ENCODE results near the gene DNAH3.
"Not testable (repeated sequence)": the region's sequence is repeated elsewhere in the genome, so short reads cannot be mapped to it uniquely, and the experiment has no call there.

Gene DNAH3, protein sequence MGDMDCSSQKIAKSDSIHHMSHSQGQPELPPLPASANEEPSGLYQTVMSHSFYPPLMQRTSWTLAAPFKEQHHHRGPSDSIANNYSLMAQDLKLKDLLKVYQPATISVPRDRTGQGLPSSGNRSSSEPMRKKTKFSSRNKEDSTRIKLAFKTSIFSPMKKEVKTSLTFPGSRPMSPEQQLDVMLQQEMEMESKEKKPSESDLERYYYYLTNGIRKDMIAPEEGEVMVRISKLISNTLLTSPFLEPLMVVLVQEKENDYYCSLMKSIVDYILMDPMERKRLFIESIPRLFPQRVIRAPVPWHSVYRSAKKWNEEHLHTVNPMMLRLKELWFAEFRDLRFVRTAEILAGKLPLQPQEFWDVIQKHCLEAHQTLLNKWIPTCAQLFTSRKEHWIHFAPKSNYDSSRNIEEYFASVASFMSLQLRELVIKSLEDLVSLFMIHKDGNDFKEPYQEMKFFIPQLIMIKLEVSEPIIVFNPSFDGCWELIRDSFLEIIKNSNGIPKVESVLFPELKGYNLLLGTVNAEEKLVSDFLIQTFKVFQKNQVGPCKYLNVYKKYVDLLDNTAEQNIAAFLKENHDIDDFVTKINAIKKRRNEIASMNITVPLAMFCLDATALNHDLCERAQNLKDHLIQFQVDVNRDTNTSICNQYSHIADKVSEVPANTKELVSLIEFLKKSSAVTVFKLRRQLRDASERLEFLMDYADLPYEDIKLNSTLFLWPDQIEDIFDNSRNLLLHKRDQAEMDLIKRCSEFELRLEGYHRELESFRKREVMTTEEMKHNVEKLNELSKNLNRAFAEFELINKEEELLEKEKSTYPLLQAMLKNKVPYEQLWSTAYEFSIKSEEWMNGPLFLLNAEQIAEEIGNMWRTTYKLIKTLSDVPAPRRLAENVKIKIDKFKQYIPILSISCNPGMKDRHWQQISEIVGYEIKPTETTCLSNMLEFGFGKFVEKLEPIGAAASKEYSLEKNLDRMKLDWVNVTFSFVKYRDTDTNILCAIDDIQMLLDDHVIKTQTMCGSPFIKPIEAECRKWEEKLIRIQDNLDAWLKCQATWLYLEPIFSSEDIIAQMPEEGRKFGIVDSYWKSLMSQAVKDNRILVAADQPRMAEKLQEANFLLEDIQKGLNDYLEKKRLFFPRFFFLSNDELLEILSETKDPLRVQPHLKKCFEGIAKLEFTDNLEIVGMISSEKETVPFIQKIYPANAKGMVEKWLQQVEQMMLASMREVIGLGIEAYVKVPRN (N-terminal part only)
- total RNA-seq = 0 reads per million in 2 experiments

DNA sequence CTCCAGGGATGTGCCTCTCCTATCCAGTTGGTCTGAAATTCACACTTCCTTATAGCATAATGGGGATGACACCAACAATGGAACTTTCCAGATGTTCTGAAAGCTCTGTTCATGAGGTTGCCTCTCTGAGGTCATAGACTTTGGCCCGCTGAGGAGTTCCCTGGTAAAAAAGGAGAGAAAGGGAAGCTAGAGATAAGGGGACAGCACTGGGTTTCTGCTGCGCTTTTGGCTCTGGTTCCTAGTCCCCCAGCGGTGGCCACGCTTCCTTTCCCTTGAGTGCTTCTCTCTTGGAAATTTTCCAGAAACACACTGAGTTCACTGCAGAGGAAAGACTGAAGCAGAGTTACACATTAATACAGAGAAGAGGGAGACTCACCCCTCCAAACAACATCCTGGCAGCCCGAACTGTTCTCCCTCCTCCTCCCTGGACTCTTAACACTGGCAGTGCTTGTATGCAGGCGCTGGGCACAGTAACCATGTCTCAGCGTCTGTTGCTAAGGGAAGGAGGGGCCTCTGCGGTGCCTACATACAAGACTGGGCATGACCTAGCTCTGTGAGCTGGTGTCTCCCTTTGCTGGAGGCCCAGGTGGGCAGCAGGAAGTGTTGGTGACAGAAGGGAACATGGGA, at the start of gene DNAH3:
Gene DNAH3 (minus strand): TSS at position 472 of the 627 bp plus-strand sequence. CDS start 527 bp downstream, outside the sequence.
- DNase-seq (ENCODE audit: low read depth) = no peak

DNA sequence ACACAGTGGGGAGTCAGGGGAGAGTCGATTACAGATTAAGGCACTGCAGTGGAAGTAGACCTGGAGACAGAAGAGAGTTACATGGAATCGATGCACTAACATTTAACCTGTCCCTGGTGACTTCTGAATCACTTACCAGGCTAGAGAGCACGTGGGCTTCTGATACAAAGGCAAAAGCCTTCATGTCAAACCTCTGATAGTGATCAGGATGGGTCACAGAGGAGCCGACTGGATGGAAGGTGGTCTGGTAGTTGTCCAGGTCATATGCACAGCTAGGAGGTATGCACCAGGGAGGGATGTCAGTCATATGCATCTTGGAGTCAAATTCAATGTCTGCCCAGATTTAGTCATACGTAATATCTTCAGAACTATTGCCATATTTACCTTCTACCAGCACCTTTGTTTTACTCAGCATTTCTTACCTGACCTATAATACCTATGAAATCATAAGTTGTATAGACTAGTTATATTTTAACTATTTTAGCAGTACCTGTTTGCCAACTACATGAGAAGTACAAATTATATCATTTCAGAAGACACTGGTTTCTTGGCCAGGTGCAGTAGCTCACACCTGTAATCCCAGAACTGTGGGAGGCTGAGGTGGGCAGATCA, 49.1 kb upstream of the DNAH3 start:
- DNase-seq (ENCODE audit: low read depth) = no peak

DNA sequence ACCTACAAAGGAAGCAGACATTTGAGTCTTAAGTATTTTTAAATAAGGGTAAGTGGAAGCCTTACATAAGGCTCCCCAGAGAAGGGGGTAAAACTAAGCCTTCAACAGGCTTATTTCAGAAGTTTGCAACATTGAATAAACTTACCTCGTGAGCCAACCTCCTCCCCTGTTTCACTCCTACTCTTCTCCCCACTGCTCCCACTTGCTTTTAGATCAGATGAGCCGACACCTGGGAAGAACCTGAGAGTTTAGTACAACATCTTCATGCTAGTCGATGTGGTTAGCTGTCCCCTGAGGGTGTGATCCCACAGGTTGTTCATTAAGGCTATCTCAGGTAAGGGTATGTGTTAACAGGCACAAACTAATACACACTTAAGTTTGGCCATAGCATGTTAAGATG, 47.0 kb upstream of the DNAH3 start:
- no peak for DNase-seq (ENCODE audit: low read depth)

DNA sequence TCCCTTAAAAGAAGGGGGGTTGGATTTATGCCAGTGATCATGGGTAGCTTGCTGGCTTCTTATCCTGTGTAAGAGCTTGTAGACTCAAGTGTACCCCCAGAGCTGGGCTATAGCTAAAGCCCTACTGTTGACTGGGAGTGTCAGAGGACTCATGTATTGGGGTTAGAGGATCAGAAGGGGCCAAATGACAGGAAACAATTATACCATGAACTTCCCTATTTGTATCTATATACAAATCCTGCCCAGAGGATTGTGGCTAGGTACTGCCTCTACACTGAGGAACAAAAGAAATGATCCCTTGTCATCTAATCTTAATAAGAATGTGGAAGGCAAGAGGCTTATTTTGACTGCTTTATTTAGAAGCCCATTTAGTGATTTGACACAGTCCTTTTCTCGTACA, 46.5 kb upstream of the DNAH3 start:
- no peak for DNase-seq (ENCODE audit: low read depth)

DNA sequence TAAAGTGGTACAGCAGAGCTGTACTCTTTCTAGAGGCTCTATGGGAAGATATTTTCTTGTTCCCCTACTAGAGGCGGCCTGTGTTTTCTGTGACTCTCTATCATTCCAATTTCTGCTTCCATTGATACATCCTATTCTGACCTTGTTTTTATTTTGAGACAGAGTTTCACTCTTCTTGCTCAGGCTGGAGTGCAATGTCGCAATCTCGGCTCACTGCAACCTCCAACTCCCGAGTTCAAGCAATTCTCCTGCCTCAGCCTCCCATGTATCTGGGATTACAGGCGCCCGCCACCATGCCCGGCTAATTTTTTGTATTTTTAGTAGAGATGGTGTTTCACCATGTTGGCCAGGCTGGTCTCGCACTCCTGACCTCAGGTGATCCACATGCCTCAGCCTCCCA, 44.7 kb upstream of the DNAH3 start:
- DNase-seq (ENCODE audit: low read depth) = not testable (repeated sequence)

DNA sequence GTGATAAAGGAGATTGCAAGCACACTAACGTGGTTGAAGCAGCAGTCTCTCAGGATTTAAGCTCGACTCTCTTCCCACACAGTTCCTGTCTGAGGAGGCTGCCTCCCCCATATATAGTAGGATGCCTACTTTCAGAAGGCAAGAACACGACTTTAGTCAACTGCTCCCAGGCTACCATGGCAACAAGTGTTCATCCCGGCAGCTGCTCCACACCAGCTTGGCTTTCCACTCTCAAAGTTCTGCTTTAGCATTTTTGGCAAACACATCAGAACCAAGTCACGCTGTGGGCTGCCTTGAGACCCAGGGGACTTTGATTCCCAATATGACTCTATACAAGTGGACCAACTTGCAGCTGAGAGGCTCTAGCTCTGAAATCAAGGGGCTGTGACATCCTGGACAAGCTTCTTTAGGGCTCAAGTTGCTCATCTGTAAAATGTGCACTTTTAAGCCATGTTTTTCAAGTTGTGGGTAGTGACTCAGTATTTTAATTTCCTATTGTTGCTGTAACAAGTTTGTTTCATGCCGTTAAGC, 44.2 kb upstream of the DNAH3 start:
- no peak for DNase-seq (ENCODE audit: low read depth)

DNA sequence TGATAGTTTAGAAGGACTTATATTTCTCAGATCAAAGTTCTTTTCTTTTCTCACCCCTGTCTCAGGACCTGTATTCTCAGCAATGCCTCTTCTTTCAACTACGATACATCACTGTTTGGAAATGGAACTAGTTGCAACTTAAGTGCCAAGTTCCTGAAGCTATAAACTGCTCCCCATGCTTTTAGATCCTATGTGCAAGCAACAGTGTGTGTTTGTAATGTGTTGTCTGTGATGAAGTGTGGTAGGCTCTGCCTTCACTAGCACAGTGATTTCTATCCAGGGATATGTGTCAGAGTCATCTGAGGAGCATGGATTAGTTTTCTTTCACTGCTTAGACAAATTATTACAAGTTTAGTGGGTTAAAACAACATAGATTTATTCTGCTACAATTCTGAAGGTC, 42.3 kb upstream of the DNAH3 start:
- DNase-seq (ENCODE audit: low read depth) = no peak

DNA sequence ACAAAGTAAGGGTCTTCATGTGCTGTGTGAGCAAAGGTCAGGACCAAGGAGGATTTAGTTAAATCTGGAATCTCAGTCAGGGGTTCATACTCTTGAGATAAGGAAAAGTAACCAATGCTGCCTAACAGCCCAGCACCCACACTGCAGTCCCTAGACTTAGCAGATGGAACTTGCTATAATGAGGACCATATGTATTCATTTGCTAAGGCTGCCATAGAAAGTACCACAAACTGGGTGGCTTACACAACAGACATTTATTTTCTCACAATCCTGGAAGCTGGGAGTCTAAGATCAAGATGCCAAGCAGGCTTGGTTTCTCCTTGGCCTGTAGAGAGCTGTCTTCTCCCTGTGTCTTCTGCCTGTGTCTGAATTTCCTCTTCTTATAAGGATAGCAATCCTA, 40.0 kb upstream of the DNAH3 start:
- DNase-seq (ENCODE audit: low read depth) = no peak

DNA sequence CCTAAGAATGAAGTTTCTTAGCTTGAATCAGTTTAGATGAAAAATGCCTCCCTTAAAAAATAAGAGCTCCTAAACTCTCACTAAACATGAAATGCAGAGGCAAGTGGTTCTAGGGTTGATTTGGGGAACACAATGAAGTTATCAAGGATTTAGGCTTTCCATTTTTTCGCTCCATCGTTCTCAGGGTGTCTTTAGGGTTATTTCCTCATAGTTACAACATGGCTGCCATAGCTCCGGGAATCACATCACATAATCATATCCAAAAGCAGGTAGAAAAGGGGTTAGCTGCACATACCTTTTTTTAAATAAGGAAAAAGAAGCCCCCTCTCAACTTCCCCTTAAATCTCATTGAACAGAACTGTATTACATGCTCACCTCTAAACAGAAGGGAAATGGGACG, 39.4 kb upstream of the DNAH3 start:
- DNase-seq (ENCODE audit: low read depth) = no peak

DNA sequence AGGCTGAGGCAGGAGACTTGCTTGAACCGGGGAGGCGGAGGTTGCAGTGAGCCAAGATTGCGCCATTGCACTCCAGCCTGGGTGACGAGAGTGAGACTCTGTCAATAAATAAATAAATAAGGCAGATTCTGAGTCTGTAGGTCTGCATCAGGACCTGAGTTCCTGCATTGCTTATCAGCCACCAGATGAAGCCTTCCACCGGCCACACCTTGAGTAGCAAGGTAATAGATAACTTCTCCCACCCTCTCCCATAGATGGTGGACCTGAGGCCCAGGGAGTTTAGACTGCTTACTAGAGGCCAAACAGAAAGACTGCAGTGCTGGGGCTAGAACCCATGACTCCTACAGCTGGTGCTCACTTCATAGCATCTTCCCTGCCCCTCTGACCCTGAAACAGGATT, 38.7 kb upstream of the DNAH3 start:
- no peak for DNase-seq (ENCODE audit: low read depth)

DNA sequence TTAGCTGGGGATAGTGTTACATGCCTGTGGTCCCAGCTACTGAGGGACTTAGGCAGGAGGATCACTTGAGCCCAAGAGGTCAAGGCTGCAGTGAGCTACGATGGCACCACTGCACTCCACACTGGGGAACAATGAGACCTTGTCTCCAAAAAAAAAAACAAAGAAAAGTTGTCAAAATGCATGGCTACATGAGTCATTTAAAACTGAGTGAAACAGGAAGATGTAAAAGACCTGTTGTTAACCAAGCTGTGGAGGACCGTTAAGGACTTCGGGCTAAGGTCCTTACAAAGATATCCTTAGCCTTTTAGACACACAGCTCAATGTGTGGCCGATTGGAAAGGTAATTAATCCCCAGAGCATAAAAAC, 35.7 kb upstream of the DNAH3 start:
- DNase-seq (ENCODE audit: low read depth) = no peak

DNA sequence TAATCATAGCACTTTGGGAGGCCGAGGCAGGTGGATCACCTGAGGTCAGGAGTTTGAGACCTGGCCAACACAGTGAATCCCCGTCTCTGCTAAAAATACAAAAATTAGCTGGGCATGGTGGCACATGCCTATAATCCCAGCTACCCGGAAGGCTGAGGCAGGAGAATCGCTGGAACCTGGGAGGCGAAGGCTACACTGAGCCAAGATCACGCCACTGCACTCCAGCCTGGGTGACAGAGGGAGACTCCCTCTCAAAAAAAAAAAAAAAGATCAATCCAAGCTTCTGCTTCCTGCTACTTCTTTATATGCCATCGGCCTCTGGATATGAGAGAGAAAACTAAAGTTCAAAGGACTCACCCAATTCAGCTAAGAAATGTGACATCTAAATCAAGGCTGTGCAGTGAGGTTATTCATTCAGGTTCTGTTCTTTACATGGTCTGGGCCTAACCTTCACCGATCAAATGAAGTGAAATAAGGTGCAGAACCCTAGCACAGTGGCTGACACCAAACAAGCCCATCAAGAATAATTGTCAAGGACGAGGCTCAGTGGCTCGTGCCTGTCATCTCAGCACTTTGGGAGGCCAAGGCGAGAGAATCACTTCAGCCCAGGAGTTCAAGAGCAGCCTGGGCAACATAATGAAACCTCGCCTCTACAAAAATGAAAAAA, 35.1 kb upstream of the DNAH3 start:
- no peak for DNase-seq (ENCODE audit: low read depth)

DNA sequence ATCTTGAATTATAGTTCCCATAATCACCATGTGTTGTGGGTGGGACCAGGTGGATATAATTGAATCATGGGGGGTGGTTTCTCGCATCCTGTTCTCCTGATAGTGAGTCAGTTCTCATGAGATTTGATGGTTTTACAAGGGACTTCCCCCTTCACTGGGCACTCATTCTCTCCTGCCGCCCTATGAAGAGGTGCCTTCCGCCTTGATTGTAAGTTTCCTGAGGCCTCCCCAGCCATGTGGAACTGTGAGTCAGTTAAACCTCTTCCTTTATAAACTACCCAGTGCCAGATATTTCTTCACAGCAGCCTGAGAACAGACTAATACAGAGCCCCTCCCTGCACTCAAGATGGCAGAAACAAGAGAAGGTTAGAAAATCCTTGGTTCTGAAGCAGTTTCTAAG, 34.2 kb upstream of the DNAH3 start:
- DNase-seq (ENCODE audit: low read depth) = no peak

DNA sequence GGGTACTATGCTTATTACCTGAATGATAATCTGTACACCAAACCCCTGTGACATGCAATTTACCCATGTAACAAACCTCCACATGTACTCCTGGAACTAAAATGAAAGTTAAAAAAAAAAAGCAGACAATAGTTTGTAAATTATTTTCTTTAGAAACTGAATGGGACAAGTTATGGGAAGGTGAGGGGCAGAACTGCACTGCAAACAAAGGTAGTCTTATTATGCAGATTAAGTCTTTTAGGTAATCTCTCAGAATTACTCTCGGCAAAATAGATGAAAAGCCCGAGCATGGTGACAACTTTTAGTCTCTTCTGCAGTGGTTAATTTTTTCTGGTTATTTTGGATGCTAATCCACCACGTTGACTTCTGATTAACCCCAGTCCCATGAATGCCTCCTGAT, 33.3 kb upstream of the DNAH3 start:
- no peak for DNase-seq (ENCODE audit: low read depth)

DNA sequence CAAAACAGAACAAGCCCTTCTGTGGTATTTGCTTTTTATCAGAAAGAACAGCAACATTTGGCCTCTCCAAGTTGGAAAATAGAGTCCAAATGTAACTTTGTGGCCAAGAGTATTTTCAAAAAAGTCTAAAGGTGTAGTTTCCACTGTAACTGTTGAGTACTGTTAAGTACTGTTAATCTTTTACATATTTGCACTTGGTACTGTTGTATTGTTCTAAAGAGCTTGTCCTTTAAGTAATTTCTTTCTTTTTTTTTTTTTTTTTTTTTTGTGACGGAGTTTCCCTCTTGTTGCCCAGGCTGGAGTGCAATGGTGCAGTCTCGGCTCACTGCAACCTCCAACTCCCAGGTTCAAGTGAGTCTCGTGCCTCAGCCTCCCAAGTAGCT, 29.3 kb upstream of the DNAH3 start:
- DNase-seq (ENCODE audit: low read depth) = no peak

DNA sequence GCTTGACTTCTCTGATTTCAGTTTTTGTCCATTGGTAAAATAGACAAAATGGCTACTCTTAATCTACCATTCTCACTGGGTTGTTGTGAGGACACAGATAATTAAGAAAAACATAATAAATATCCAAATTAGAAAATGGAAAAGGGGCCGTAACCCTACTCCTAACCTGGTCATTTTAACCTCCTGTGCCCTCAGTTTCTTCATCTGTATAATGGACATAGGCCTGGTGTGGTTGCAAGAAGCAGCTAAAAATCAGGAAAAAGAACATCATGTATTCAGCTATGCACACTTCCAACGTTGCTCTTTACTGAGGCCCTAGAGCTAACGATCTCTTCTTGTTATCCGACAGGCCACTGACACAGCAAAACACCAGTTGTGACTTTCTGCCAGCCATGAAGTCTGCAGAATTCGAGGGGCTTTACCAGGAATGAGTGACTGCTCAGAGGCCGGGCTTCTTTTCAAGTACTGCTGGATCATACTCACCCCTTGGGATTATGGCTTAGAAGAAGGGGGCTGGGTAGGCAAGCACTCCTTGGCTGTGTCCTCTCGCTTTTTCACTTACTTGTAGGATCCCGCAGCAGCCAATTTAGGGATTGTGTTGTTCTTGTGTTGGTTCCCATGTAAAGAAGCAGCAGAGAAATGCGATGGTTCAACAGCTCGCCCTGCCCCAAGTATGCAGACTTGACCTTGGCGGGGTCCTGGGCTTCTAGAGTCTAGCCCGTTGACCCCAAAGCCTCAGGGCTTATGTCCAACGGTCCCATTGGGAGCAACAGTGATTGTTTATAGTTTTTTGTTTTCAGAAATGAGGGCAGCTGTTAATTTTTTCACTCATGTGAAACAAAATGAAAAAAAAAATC, 28.7 kb upstream of the DNAH3 start:
- no peak for DNase-seq (ENCODE audit: low read depth)

DNA sequence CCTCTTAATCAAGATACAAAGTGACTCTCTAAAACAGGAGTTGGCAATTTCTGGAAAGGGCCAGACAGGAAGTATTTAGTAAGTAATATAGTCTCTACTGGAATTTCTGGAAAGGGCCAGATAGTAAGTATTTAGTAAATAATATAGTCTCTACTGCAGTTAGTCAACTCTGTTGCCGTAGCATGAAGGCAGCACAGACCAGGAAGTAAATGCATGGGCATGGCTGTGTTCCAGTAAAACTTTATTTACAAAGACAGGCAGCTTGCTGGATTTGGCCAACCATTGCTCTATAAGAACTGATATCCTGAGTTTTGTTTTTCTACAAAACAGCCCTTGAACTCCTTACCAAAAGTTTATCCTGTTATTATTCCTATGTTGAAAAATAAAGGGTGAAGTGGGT, 24.8 kb upstream of the DNAH3 start:
- DNase-seq (ENCODE audit: low read depth) = no peak

DNA sequence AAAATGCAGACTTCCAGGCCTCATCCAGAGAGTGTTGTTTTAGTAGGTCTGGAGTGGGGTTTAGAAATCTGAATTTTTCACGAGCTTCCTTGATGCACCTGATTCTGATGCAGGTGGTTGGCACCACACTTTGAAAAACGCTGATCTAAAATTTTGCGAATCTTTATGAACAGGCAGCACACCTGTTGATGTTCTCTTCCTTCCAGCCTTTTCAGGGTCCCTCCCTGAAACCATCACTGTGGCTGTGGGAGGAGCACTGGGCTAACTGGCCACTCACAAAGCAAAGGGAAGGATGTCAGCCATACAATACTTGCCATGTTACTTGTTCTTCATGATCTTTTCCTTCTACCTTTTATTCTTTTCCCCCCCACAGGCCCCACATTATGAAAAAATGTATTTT, 22.0 kb upstream of the DNAH3 start:
- no peak for DNase-seq (ENCODE audit: low read depth)

DNA sequence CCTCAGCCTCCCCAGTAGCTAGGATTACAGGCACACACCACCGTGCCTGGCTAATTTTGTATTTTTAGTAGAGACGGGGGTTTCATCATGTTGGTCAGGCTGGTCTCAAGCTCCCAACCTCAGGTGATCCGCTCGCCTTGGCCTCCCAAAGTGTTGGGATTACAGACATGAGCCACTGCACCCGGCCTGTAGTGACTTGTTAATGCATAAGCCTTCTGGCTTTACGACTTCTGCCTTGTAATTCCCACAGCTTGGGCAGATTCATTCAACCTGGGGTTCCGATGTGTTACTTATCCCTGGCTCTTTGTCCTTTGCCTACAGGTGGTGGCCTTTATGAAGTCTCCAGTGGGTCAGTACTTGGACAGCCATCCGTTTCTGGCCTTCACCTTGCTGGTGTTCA, 19.5 kb upstream of the DNAH3 start:
- DNase-seq (ENCODE audit: low read depth) = not testable (repeated sequence)

All from T follicular helper cell (primary cell).